ENCODE measurements around the gene PERCC1.

DNA sequence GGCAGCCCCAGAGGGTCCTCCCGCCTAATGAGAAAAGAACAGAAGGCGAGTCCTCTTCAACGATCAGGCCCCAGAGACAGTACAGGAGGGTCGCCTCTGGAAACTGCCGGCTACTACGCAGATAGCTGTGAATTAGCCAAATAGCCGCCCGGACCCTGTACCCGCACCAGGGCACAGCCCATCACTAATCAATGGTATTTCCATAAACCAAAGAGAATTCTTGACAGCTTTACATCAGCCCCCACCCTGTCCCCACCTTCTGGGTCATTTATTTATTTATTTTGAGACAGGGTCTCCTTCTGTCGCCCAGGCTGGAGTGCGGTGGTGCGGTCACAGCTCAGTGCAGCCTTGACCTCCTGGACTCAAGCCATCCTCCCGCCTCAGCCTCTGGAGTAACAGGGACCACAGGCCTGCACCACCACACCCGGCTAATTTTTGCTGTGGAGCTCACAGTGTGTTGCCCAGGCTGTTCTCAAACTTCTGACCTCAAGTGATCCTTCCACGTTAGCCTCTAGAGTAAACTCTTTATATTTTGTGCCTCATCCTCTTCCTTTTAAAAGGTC lies 44.8 kb downstream of the PERCC1 start:
- no peak for TF ChIP-seq POLR2A (IDR thresholded peaks at IDR 0.05)
- TF ChIP-seq, protein P1, sequence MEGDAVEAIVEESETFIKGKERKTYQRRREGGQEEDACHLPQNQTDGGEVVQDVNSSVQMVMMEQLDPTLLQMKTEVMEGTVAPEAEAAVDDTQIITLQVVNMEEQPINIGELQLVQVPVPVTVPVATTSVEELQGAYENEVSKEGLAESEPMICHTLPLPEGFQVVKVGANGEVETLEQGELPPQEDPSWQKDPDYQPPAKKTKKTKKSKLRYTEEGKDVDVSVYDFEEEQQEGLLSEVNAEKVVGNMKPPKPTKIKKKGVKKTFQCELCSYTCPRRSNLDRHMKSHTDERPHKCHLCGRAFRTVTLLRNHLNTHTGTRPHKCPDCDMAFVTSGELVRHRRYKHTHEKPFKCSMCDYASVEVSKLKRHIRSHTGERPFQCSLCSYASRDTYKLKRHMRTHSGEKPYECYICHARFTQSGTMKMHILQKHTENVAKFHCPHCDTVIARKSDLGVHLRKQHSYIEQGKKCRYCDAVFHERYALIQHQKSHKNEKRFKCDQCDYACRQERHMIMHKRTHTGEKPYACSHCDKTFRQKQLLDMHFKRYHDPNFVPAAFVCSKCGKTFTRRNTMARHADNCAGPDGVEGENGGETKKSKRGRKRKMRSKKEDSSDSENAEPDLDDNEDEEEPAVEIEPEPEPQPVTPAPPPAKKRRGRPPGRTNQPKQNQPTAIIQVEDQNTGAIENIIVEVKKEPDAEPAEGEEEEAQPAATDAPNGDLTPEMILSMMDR (IDR thresholded peaks at IDR 0.05): no peak
- TF ChIP-seq POLR2AphosphoS5 (IDR thresholded peaks at IDR 0.05): no peak
